Embryonic facial prominence (tissue), 1 donor: ENCODE measurements around the gene SUSD5.

ENCODE experiments used
- DNase-seq: peaks from one replicate; pipeline ENCODE4 v3.0.0-alpha.2; 2016; ENCODE audit errors: extremely low spot score

SUSD5 gene

DNA sequence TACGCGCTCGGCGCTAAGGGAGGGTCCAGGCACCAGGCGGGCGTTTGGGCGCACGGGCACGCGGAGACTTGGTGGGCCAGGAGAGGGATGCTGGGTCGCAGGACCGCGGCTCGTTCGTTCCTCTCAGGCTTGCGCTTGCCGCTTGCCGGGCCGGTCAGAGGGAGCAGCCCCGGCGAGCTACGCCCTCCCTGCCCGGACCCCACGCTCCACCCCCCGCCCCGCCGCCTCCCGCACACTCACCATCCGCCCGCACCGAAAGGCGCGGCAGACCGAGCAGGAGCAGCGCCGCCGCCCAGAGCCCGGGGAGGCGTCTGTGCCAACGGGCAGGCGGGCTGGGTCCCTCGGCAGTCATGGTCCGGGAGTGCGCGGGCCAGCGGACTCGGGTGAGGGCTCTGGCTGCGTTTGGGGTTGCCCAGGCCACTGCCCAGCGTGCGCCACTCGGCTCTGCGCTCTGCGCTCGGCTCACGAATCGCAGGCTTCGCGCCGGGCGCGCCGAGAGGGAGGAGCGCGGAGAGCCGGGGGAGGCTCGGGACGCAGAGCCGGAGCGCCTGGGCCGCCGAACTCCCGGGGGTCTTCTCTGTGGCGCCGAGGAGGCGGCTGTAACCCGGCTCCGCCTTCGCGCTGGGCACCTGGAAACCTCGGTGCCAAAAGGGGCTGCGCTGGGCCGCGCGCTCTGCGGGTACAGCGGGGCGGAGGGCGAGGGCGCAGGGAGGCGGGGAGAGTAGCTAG, at the start of gene SUSD5:
TSS of gene SUSD5 (minus strand) at position 365 of the 729 bp plus-strand sequence. CDS start at position 352, 13 bp downstream.
- DNase-seq, result no peak

DNA sequence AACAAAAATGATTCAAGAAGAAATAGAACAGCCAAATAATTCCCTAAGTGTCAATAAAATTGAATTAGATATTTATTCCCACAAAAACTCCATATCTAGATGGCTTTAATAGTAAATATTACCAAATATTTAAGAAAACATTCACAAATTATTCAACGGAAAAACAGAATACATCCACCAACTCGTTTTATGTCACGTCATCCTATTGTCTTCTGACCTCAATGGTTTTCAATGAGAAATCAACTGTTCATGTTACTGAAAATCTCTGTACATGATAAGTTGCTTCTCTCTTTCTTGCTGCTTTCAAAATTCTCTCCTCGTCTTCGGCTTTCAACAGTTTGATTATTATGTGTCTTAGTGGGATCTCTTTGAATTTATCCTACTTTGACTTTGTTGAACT, 41.5 kb upstream of the SUSD5 start:
- DNase-seq, result no peak

DNA sequence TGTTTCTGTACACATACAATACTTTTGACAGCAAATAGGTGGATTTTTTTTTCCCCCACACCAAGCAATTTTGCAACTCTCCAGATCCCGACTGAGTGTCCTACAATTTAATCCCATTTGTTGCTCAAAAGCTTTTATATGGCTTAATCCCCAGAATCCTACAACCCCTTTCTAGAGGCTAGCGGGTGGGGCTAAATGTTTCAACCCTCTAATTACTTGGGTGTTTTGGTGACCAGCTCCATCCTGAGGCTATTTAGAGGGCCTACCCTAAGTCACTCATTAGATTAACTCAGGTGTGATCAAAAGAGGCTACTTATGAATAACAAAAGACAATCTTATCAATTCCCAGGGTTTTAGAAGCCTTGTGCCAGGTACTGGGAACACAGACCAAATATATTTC, 37.6 kb upstream of the SUSD5 start:
- no peak for DNase-seq

DNA sequence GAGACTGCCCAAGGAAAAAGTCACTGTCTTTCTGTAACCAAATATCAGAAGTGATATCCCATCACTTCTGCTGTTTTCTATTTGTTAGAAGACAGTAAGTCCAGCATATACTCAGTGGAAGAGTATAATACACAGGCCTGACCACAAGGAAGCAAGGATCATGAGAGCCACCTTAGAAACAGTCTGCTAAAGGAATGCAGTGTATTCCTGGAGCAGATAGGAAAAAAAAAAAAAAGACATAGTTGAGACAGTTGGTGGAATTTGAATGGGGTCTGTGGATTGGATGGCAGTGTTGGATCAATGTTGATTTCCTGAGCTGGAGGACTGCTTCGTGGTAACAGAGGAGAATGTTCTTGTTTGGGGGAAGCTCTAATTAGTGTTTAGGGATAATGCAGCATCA, 32.1 kb upstream of the SUSD5 start:
- no peak for DNase-seq

DNA sequence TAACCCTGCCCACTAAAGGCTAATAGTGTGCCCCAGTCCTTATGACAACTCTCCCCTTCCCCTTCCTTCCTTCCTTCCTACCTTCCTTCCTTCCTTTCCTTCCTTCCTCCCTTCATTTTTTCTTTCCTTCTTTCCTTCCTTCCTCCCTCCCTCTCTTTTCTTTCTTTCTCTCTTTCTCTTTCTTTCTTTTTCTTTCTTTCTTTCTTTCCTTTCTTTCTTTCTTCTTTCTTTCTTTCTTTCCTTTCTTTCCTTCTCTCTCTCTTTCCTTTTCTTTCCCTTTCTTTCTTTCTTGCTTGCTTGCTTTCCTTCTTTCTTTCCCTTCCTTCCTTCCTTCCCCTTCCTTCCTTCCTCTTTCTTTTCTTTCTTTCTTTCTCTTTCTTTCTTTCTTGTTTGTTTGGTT, 28.2 kb upstream of the SUSD5 start:
- DNase-seq, result no peak

DNA sequence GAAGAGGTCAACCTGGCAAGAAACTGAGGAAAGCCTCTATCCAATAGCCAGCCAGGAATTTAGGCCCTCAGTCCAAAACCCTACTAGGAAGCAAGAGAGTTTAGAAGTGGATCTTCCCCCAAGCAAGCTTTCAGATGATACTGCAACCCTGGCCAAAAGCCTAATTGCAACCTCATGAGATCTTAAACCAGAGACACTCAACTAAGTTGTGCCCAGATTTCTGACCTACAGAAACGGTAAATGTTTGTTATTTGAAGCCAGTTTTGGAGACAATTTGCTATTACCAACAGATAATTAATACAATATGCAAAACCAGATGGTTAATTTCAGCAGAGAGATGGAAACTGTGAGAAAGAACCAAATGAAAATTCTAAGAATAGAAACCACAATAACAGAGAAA, 21.7 kb upstream of the SUSD5 start:
- DNase-seq, result no peak

DNA sequence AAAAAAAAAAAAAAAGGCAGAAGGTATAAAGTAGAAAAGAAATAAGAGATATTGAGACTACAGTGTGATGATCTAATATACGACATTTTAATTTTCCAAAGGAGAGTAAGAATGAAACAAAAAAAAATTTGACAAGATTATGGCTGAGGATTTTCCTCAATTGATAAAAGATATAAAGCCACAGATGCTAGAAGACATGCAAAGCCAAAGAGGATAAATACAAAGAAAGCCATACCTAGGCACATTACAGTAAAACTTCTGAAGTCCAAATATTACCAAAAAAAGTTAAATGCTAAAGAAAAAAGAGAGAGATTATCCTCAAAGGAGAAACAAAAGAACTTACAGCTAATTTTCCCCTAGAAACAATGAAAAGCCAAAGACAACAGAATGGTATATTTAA, 20.3 kb upstream of the SUSD5 start:
- DNase-seq, result no peak

DNA sequence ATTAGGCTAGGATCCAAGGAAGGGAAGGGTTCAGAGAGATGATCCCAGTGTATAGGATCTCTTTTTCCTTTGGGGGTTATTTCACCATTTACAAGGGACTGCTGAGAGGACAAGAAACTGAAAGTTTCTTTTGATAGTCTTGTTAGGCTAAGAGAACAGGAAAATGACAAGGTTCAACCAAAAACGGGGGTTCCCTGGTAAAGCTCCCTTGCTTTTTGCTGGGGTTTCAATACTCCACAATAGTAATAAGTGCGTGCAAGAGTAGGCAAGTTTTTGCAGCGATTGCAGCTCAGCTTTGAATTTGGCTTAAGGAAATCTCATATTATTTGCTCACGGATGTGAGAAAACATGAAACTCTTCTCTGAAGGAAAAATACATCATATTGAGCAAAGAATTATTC, 18.8 kb upstream of the SUSD5 start:
- no peak for DNase-seq

DNA sequence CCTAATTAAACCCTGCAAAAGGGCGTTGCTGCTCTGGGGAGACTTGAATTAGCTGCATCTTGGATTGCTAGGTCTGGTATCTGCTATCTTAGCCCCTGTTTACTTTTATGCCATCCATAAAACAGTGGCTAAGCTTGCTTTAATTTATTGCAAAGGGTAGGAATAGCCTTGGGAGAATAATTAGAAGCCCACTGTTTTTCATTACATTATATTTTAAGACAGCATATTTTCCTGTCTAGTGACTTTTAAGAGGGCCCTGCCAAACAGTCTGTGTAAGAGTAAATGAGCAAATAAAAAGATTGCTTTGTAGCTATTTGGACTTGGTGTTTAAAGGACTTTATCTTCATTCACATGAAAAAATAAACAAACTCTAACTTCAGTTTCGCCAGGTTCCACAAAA, 17.4 kb upstream of the SUSD5 start:
- no peak for DNase-seq

DNA sequence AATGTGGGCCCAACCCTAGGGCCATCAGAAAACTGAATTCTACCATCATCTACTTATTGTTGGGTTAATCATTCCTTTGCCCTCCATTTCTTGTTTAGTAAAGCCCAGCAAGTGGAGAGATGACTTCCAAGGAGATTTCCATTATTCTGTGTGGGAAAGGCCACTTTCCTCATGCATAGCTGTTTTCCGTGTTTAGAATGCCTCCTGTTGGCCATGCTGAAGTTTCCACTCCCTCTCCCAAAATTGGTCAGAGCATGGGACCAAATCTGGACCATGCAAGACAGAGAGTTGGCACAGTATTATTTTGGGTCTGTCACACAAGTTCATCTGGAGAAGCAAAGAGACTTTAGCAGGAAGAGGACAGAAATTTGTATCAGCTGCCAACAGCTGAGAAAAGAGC, 15.3 kb upstream of the SUSD5 start:
- DNase-seq, result no peak

DNA sequence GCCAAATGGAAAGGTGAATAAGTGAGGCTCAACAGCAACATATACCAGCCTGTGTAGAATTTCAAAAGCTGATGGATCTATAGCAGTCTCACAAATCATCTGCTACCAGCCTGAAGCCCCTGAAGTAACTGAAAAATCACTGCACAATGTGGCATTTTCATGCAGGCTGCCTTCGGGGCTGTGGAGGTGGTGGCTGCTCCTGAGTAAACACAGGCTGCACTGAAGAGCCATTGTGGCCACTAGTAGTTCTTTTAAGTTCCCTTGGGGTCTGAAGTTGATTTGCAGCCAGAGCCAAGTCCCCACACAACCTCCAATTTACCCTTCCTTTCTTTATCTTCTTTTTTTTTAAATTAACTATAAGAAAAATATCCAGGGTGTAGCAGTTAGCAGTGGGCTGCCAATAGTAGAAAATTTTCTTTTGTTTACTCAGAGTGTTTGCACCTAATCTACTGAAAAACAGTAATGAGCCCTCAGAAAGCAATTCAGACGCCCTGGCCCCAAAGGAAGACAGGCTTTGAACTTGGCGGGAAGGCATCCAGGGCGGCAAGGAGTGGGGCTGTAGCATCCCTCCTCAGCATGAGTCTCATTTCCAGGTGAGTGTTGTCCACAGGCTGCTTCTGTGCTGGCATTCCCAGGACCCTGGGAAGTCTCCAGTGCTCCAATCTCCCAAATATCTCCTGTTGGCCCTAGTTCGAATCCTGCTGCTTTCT, 13.3 kb upstream of the SUSD5 start:
- DNase-seq, result no peak

DNA sequence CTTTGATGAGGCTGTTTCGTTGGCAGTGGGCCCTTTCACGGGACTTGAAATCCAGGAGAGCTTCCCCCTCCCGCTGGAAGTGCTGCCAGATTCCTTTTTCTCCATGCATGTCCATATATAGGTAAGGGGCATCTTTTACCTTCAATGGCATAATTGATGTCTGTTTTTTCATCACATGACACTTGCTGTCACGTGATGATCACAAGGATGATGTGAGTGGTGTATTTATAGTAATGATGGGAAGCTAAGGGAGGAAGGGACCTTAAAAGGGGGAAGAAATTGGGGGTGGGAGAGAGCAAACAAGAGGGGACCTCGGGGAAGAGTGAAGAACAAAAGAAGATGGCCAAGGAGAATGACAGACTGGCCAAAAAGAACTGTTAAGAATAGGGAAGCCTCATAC, 11.3 kb upstream of the SUSD5 start:
- no peak for DNase-seq

DNA sequence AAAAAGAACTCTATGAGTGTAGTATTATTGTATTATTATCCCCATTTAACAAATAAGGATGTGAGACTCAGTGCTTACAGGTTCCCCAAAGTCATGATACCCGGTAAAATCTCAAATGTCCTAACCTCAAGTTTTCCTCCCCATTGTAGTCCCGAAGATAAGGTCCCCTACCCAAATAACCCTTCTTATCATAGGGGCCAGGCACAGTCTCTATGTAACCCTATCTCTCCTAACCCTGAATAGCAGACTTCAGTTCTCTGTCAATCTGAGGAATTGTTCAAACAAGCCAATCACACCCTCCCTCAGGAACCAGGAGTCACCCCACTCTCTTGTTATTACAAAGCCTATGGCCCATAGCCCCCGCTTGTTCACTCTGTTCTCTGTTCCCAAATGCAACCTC, 10.5 kb upstream of the SUSD5 start:
- no peak for DNase-seq

DNA sequence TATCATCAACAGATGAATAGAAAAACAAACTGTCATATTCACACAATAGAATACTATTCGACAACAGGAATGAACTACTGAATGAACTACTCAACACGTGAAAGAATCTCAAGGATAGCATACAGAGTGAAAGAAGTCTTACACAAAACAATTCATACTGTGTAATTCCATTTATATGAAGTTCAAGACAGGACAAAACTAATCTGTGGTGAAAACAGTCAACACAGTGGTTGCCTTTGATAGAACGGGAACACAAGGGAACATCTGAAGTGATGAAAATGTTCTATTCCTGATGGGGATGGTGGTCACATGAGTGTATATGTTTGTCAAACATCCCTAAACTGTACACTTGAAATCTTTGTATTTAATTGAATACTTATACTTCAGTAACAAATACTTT, 2.6 kb upstream of the SUSD5 start:
- no peak for DNase-seq

DNA sequence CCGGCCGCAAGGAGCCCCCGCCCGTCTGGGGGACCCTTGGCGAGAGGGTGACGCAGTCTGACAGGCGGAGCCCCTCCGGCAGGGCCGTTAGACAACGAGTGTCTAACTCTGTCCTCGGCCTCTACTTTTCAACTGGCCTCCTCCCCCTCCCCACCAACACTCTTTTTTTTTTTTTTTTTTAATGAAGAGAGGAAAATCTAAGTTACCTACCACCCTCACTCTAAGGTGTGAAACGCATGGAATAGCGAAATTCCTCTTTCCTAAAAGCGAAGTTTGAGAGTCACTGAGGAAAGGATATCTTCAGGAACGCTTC, 521 bp upstream of the SUSD5 start:
- DNase-seq, result no peak

DNA sequence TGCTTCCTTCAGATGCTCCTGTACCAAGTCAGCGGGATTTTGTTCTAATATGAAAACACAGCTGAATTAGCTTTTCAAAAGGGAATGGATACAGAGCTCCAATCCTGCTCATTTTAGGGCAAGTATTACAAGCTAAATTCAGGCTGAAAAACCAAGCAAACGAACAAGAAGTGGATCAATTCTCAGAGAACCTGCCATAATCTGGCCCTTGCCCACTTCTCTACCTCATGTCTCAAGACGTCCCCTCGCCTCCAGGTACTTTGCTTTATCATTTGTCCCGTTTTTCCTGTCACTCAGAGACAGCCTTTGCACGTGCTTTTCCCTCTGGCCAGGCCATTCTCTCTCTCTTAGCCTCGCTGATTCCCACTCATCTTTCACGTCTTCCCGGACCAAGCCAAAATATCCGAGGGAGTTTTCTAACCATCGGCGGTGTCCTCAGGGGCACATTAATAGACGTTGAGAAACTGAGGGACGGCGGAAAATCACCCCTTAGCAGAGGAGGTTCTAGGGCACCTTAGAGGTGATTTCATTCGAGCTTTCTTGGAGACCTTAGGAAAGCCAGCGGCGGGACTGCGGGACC, 654 bp downstream of the SUSD5 start:
- DNase-seq, result no peak

DNA sequence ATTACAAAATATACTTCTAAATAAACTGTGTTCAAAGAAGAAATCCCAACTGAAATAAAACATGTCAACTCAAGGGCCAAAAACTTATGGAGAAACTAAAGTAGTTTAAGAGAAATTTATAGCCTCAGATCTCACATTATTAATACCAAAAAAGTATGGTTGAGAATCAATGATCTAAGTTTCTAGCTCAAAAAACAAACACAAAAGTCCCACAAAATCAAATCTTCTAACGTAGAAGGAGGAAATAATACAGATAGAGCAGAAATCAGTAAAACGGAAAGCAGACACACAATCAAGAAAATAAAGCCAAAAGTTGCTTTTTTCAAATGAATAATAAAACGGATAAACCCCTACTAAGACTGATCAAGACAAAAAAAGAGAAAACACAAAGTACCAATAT, 2.9 kb downstream of the SUSD5 start:
- DNase-seq, result no peak

DNA sequence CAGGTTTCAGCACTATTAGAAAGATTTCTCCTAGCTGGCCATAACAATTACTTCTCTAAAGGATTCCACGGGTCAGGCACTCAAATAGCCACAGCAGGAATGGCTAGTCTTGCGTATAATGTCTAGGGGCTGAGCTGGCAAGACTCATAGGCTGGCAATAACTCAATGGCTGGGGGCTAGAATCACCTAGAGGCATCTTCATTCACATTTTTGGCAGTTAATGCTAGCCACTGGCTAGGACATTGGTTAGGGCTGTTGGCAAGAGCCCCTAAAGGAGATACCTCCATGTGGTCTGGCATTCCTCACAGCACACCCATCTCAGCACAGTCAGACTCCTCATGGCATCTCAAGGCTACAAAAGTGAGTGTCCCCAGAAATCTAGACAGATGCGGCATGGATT, 6.2 kb downstream of the SUSD5 start:
- DNase-seq, result no peak

DNA sequence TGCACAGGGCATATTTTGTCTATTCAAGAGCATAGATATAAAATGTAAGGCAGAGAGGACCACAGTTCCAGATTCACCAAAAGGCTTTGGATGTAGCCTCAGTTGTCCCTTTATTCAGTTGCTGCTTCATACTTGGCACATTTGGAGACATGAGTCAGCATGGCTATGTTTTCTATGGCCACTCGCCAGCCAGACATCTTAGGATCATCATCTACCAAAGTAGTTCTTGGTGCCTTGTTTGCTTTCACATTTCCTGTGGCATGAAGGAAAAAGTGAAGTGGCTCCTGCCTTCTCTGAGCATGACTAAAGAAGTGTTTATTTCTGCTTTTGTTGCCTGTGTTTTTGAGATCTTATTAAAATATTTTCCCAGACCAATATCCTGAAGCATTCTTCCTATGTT, 7.2 kb downstream of the SUSD5 start:
- DNase-seq, result no peak

DNA sequence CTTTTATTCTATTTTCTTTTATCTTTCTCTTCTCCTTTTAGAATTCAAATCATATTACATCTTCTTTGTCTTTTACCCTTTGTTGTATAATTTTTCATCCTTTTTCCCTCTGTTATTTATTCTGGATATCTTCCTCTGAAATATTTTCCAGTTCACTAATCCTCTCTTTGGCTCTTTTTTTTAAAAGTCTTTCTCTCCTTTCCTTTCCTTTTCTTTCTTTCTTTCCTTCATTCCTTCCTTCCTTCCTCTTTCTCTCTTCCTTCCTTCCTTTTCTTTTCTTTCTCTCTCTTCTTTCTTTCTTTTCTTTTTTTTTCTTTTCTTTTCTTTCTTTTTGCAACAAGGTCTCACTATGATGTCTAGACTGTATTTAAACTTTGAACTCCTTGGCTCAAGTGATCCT, 9.3 kb downstream of the SUSD5 start:
- no peak for DNase-seq

DNA sequence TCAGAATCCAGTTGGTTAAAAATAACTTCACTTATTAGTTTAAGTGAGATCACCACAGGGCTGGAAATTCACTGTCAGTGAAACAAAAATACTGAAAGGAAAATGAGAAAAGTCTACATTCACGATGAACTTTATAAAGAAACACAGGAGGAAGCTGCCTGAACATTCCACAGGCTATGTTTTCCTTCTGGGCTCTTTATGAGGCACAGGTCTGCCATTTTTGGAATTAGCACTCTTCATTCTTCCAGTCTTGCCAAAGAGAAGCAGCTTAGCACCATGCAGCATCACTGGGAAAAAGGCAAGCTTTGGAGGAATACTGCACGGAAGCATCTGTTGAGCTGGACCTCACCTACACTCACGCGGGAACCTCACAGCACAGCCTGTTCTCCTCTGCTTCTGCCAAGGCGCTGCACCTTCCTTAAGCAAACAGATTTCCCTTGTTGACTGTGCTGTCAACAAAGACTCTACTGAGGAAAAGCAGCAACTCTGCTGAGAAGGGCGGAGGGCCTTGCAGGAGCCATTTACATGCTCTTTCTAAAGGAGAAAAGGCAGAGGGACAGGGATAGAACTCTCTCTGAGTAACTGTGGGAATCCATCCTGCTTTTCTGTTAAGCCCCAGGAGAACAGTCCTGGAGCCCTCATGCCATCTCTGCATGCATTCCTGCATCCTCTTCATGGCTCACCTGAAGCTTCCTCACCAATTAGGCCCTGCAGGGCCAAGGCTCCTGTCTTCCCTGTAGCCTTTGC, 15.7 kb downstream of the SUSD5 start:
- no peak for DNase-seq

DNA sequence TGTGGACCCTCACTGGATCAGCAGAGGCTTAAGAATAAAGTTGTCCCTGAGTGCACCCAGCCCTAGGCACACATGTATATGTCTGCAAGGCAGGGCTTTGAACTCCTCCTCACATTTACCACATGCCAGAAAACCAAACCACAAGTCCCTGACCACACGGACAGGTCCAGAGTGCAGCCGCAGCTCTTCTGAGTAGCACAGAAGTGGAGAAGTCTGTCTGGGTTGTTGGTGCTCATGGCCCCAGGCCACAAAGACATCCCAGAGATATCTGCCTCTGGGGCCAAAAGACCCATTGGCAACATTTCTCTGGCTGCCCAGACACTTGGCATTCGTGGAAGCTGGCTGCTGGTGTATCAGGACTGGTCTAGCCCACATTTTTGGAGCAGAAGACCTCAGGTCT, 17.4 kb downstream of the SUSD5 start:
- DNase-seq, result no peak

DNA sequence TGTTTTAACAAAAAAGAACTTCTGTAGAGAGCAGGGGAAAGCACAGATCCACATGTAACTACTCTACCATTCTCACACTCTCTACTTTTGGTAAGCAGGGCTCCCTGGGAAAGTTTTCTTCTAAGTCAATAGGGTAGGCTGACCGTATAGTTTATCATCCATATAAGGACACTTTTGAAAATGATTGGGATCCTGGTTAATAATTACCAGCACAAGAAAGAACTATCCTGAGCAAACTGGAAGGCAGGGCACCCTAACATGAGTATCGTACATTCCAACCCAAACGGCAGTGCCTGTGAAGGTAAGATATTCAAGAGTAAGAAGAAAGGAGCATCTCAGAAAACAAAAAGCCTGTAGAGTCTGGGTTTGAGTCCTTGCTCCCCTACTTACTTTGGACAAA, 22.1 kb downstream of the SUSD5 start:
- no peak for DNase-seq
